NOMO-1 treated with DMSO at 0.1 percent for 48 hours (cell line): Measurements from ENCODE around the gene AGA.

Source experiments
- DNase-seq: peaks from one replicate; lab custom pipeline; 2025; ENCODE audit not compliant: unreplicated experiment; lab: John Stamatoyannopoulos, UW

AGA gene

DNA sequence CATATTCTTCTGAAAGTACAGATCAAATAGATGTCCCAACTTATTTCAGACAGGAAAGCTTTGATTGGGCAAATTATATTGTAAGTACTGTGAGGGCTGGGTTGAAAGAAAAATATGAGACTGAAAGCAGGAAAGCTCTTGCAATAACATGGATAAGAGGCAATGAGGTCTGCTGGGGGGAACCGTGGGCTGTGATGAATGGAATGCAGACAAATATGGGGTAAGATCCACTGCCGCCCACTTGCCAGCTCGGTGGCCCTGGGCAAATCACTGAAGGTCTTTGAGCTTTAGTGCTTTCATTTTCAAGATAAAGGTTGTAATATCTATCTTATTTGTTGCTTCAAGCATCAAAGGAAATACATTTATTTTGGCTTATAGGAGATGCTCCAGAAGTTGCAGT lies 51.0 kb downstream of the AGA start:
- no peak for DNase-seq

DNA sequence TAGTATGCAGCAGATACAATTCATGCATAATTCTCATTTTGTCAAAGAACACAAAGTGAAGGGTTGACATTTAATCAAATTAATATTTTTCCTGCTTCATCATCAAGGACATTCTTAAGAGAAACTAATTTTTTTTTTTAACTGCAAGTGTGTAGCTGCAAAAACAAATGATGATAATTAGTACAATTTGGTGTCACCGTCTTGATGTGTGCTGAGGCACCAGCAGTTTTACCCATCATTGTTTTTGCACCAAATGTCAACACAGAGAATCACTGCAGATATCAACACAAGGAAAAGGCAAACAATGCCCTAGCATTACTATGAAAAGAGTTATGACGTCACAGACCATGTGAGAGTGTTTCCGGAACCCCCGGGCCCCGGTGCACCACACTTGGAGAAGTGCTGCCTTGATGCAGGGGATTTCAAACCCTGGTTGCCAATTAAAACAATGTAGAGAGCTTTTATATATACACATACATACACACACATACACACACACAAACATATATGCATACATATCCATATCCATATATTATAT lies 55.9 kb downstream of the AGA start:
- no peak for DNase-seq

DNA sequence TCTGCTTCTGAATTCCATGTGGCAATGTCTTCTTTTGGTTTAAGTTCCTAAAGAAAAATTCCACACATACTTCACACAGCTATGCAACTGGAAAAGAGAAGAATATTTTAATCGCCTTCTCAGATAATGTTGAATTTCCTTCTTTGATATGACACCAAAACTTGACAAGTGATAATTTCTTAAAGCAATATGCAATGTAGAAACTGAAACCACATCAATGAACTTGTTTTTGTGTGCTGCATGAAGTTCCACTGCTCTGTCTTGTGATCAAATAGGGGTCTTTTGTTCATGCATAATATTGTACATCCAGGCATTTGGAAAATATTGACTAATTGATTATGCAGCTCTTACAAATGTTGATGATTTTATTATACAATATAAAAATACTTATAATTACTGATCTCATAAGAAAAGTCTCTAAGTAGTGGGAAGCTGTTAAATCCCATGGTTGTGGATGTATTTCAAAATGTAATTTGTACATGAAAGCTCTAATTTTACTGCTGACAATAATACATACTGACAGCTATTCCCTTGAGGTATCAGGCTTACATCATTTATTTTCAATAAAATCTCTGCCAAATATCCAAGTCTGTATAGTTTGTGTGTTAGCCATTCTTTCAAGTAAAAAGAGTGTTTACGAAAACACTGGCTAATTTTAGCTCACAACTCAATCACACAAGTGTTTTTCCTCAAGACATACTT lies 56.5 kb downstream of the AGA start:
- no peak for DNase-seq

DNA sequence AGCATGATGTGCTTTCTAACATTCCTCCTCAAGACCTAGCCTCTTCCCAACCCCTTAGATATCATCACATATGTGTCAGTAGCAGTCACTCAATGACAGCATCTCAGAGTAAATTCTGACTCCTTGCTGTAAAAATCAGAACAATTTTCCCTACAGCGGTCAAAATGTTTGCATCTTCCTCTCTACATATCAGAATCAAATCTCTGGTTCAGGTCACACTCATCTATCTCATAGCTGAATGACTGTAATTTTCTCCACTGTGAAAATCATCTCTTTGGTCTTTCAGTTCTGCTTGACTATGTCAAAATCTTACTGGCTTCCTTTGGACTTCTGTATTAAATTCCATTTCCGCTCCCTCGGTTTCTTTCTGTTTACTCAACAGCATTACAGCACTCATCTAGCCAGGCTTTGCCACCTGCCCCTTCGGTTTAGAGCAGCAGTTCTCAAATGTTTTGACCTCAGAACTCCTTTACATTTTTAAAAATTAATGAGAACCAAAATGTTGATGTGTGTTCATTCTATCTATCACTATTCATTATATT lies 57.3 kb downstream of the AGA start:
- no peak for DNase-seq

DNA sequence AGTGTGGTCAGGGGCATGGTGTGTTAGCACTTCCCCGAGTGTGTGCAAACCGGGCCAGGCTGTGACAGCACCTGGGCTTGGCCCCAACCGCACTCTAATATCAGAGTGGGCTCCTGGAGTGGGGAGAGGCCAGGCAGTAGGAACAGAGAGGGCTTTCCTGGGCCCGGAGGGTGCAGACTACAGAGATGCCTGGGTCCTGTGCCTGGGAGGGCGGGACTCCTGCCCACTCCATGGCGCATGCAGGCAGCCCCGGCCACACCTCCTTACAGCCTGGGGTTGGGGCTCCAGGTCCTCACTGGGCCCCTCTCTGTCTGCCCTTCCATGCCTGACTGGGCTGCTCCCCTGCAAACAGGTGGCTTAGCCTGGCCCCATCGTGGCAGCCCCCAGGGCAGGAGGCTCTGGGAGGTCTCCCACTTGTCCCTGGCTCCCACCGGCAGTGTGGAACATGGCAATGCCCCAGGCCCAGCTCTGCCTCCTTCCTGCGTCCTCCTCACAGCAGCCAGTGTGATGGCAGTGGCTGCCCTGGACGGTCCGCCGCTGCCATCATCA lies 60.4 kb downstream of the AGA start:
- no peak for DNase-seq
